Panc1 (cell line): ENCODE results near the gene MATN1. TPM values are rescaled to one million over a fixed set of nuclear protein-coding genes. Genes with fewer than 3 reads are reported as not detected.

Experiments
- ATAC-seq: fragments of 200-7000 bp; cut with Tn5 transposase; 2 replicates; pipeline ENCODE4 v1.9.1; 2020; ENCODE audit warnings: mild to moderate bottlenecking, moderate library complexity
- BruUV-seq: library from RNA; stranded (reverse); fragments of 400-500 nt; replicated peaks from 2 replicates; lab custom pipeline; 2021; lab: Mats Ljungman, UMichigan
- CTCF ChIA-PET: fragments of 300-600 bp; sonication (Branson Sonifier 250); formaldehyde crosslinking; loops from one replicate; lab custom pipeline; 2022; ENCODE audit warnings: antibody characterized with exemption; lab: Charles Lee
- POLR2A ChIA-PET: fragments of 300-600 bp; sonication (Branson Sonifier 250); formaldehyde crosslinking; loops from one replicate; lab custom pipeline; 2022; ENCODE audit warnings: antibody characterized with exemption; lab: Charles Lee
- DNase-seq: peaks from one replicate; pipeline ENCODE4 v3.0.0-alpha.2; 2010; ENCODE audit warnings: low read depth, low spot score
- H3K27ac ChIP-seq: 2 replicates; pipeline ENCODE4 v1.5.1; 2011; ENCODE audit warnings: mild to moderate bottlenecking, low read length, inconsistent platforms
- H3K27me3 ChIP-seq: fragments of 200-500 bp; sonication (Bioruptor generic); 2 replicates; pipeline ENCODE4 v1.6.0; 2014; ENCODE audit warnings: low read length, inconsistent platforms; ENCODE audit not compliant: control insufficient read depth, insufficient read depth
- H3K36me3 ChIP-seq: fragments of 200-500 bp; sonication (Bioruptor generic); 2 replicates; pipeline ENCODE4 v1.5.1; 2014; ENCODE audit warnings: inconsistent platforms, mild to moderate bottlenecking, low read length, moderate library complexity; ENCODE audit not compliant: control insufficient read depth, insufficient read depth
- H3K4me1 ChIP-seq: 2 replicates; pipeline ENCODE4 v1.5.1; 2011; ENCODE audit warnings: inconsistent platforms, mild to moderate bottlenecking, low read length, moderate library complexity; ENCODE audit not compliant: control insufficient read depth, insufficient read depth
- H3K4me3 ChIP-seq, 2 experiments: 2 replicates each; pipeline ENCODE4 v1.5.1; 2011 to 2012; ENCODE audit warnings: low read depth in 2 of 2, low read length in 2 of 2, mild to moderate bottlenecking in 2 of 2, inconsistent platforms in 1 of 2, moderate library complexity in 1 of 2
- H3K9me3 ChIP-seq: fragments of 200-500 bp; sonication (Bioruptor generic); 2 replicates; pipeline ENCODE4 v1.5.1; 2014; ENCODE audit warnings: low read depth, mild to moderate bottlenecking, inconsistent platforms, low read length, moderate library complexity; ENCODE audit not compliant: control insufficient read depth, insufficient read depth
- POLR2AphosphoS5 ChIP-seq: IDR thresholded peaks from 2 replicates; pipeline ENCODE4 v1.6.1; 2012; ENCODE audit warnings: mild to moderate bottlenecking, low read depth, low read length, moderate library complexity
- SIN3A ChIP-seq: IDR thresholded peaks from 2 replicates; pipeline ENCODE4 v1.6.1; 2012; ENCODE audit warnings: low read depth, mild to moderate bottlenecking, low read length, moderate library complexity, borderline replicate concordance; ENCODE audit not compliant: insufficient read depth
- TCF7L2 ChIP-seq: IDR thresholded peaks from 2 replicates; pipeline ENCODE4 v1.6.1; 2011; ENCODE audit warnings: mild to moderate bottlenecking, low read depth, low read length, inconsistent platforms
- in situ Hi-C: cut with HindIII; loops from 2 replicates; pipeline ENCODE4 v1.10.0; 2016; ENCODE audit warnings: low sequenced_read_pairs, low pct_unique_long_range_greater_than_20kb
- intact Hi-C: fragments of 100-400 bp; cut with micrococcal nuclease; formaldehyde crosslinking; loops from one replicate; pipeline ENCODE4 v1.10.0; 2022; ENCODE audit not compliant: unreplicated experiment
- total RNA-seq: library from RNA; stranded (reverse); gene quantifications from one replicate; pipeline ENCODE4 v1.2.1, GENCODE V29; 2021; ENCODE audit not compliant: unreplicated experiment
- TF ChIP-seq, protein P1 (sequence below), 2 experiments: IDR thresholded peaks; 2 replicates each; pipeline ENCODE4 v1.6.1; 2011 to 2012; ENCODE audit warnings: low read depth in 2 of 2, control low read depth in 1 of 2, low read length in 1 of 2, mild to moderate bottlenecking in 1 of 2, moderate library complexity in 1 of 2; ENCODE audit not compliant: insufficient read depth in 1 of 2
- TF ChIP-seq, protein P2 (sequence below): fragments of 450-650 bp; IDR thresholded peaks from 2 replicates; pipeline ENCODE4 v1.5.1; 2017; ENCODE audit warnings: mild to moderate bottlenecking

MATN1 gene
- total RNA-seq, 1 experiment from 2014 or later, result 0.59 TPM

DNA sequence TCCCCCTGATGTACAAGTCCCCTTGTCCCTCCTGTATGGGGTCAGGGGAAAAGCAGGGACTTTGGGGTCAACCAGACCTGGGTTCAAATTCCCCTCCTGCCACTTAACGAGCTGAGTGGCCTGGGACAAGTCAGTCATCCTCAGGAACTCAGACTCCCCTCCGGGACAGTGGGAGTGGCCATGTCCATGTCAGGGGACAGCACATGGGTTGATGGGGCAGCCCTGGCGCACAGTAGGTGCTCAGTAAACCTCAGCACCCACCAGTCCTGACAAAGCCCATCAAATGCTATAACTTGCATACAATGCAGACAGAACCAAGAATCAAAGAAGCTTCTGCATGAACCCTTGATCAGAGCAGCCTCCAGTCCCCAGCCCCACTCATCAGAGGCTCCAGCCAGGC is 30.0 kb downstream of the MATN1 start:
- no peak overlapping the region for H3K27ac ChIP-seq
- TF ChIP-seq, protein P1, sequence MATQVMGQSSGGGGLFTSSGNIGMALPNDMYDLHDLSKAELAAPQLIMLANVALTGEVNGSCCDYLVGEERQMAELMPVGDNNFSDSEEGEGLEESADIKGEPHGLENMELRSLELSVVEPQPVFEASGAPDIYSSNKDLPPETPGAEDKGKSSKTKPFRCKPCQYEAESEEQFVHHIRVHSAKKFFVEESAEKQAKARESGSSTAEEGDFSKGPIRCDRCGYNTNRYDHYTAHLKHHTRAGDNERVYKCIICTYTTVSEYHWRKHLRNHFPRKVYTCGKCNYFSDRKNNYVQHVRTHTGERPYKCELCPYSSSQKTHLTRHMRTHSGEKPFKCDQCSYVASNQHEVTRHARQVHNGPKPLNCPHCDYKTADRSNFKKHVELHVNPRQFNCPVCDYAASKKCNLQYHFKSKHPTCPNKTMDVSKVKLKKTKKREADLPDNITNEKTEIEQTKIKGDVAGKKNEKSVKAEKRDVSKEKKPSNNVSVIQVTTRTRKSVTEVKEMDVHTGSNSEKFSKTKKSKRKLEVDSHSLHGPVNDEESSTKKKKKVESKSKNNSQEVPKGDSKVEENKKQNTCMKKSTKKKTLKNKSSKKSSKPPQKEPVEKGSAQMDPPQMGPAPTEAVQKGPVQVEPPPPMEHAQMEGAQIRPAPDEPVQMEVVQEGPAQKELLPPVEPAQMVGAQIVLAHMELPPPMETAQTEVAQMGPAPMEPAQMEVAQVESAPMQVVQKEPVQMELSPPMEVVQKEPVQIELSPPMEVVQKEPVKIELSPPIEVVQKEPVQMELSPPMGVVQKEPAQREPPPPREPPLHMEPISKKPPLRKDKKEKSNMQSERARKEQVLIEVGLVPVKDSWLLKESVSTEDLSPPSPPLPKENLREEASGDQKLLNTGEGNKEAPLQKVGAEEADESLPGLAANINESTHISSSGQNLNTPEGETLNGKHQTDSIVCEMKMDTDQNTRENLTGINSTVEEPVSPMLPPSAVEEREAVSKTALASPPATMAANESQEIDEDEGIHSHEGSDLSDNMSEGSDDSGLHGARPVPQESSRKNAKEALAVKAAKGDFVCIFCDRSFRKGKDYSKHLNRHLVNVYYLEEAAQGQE (IDR thresholded peaks at IDR 0.05; ENCODE audit: insufficient read depth in 1 of 2, low read depth in 2 of 2, low read length in 1 of 2), result no peak
- TF ChIP-seq TCF7L2 (no peak), POLR2AphosphoS5 (no peak)
- ChIA-PET CTCF (no interaction called here), POLR2A (interaction anchor here (0.6 kb wide), 2 partner anchors 83 to 1307 kb away, joined by 3 read pairs; no protein-coding TSS in a partner anchor)
- BruUV-seq, result no TSS peak
- H3K9me3 ChIP-seq, result no peaks in the 10 kb centered on the region
- ATAC-seq, result no peak
- no peak overlapping the region for H3K4me3 ChIP-seq
- DNase-seq, result no peak
- H3K27me3 ChIP-seq, result no peaks in the 10 kb centered on the region; the same call in 1 of the 2 replicates
- no peaks in the 10 kb centered on the region for H3K4me1 ChIP-seq
- in situ Hi-C loops, result no loop called here
- intact Hi-C loops, result no loop called here
- H3K36me3 ChIP-seq, result no peaks in the 10 kb centered on the region

DNA sequence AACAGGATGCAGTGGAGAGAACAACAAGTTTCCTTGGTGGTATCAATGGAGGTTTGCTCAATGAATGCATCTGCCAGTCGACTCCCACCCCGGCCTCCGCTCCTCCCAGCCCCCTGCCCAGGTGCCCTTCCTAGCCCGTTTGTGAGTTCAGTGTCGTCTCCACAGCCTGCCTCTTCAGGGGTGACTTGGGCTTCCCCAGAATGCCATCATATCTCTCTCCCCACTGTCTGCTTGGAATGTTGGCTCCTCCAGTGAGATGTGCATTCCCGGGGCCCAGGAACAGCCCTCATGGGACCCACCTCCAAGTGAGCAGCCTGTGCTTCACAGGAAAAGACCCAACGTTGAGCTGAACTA is 30.5 kb downstream of the MATN1 start:
- no peak for ATAC-seq

More for the DNA sequence above, 30.5 kb downstream of the MATN1 start:
- H3K9me3 ChIP-seq, result no peaks in the 10 kb centered on the region
- BruUV-seq, result no TSS peak
- no peak for DNase-seq
- no peak overlapping the region for H3K4me3 ChIP-seq
- no peaks in the 10 kb centered on the region; the same call in 1 of the 2 replicates for H3K27me3 ChIP-seq
- no peak overlapping the region for H3K27ac ChIP-seq
- ChIA-PET CTCF (no interaction called here), POLR2A (interaction anchor here (0.6 kb wide), 2 partner anchors 83 to 1307 kb away, joined by 3 read pairs; no protein-coding TSS in a partner anchor)
- H3K36me3 ChIP-seq, result no peaks in the 10 kb centered on the region
- no peaks in the 10 kb centered on the region for H3K4me1 ChIP-seq
- TF ChIP-seq POLR2AphosphoS5 (no peak), TCF7L2 (no peak), SIN3A (no peak)
- TF ChIP-seq, protein P2, sequence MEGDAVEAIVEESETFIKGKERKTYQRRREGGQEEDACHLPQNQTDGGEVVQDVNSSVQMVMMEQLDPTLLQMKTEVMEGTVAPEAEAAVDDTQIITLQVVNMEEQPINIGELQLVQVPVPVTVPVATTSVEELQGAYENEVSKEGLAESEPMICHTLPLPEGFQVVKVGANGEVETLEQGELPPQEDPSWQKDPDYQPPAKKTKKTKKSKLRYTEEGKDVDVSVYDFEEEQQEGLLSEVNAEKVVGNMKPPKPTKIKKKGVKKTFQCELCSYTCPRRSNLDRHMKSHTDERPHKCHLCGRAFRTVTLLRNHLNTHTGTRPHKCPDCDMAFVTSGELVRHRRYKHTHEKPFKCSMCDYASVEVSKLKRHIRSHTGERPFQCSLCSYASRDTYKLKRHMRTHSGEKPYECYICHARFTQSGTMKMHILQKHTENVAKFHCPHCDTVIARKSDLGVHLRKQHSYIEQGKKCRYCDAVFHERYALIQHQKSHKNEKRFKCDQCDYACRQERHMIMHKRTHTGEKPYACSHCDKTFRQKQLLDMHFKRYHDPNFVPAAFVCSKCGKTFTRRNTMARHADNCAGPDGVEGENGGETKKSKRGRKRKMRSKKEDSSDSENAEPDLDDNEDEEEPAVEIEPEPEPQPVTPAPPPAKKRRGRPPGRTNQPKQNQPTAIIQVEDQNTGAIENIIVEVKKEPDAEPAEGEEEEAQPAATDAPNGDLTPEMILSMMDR, result no peak
- TF ChIP-seq, protein P1 (IDR thresholded peaks at IDR 0.05; ENCODE audit: insufficient read depth in 1 of 2, low read depth in 2 of 2, low read length in 1 of 2), result no peak
- intact Hi-C loops (no loop called here), in situ Hi-C loops (no loop called here)
